ENCODE results near the gene UBE2L3. TPM values are rescaled to one million over a fixed set of nuclear protein-coding genes. Genes with fewer than 3 reads are reported as not detected.
A peak's percentile ranks its signal among the peaks of the same experiment; 100 is the strongest.

Gene UBE2L3
- total and polyA plus RNA-seq, 7 donors: 36.1 to 87.2 (median 50.7) TPM

- Histone ChIP-seq H3K27ac (peak overlapping the region in 1 of 4 donors; percentile 18), H3K4me3 (no peak overlapping the region), H3K9me3 (no peaks in the 10 kb centered on the region), H3K27me3 (no peaks in the 10 kb centered on the region), H3K4me1 (peaks cover 0 to 20% (median 12%) of the 10 kb centered on the region in 4 donors), H3K36me3 (peaks cover 0 to 18% (median 0%) of the 10 kb centered on the region in 4 donors)
- DNase-seq: no peak
- TF ChIP-seq POLR2A (IDR thresholded peaks at IDR 0.05) (no peak), POLR2AphosphoS5 (IDR thresholded peaks at IDR 0.05) (no peak), CTCF (IDR thresholded peaks at IDR 0.05) (no peak), EP300 (IDR thresholded peaks at IDR 0.05) (no peak)
- WGBS, 2 donors: 93 to 94% methylated on average over 23 of the region's 23 CpGs
- intact Hi-C loops (cut with DNase I): no loop called here
Measured at GRCh38 chr22:21622919-21623647, 55.6 kb downstream of the UBE2L3 start.

GRCh38 chr22:21623648-21623970 is 56.1 kb downstream of the UBE2L3 start:
- H3K27ac ChIP-seq: peak overlapping the region in 1 of 4 donors; percentile 18
- H3K9me3 ChIP-seq: no peaks in the 10 kb centered on the region
- TF ChIP-seq EP300 (IDR thresholded peaks at IDR 0.05) (no peak), POLR2AphosphoS5 (IDR thresholded peaks at IDR 0.05) (no peak), CTCF (IDR thresholded peaks at IDR 0.05) (no peak), POLR2A (IDR thresholded peaks at IDR 0.05) (no peak)
- no peaks in the 10 kb centered on the region for H3K27me3 ChIP-seq
- H3K4me3 ChIP-seq: no peak overlapping the region
- peaks cover 0 to 21% (median 15%) of the 10 kb centered on the region in 4 donors for H3K4me1 ChIP-seq
- intact Hi-C loops (cut with DNase I): no loop called here
- 90 to 92% methylated on average over 7 of the region's 7 CpGs for WGBS, 2 donors
- peaks cover 0 to 22% (median 0%) of the 10 kb centered on the region in 4 donors for H3K36me3 ChIP-seq
- DNase-seq: no peak

GRCh38 chr22:21624120-21624879 is 56.8 kb downstream of the UBE2L3 start:
- Histone ChIP-seq H3K4me1 (peaks cover 0 to 28% (median 21%) of the 10 kb centered on the region in 4 donors), H3K27ac (peak overlapping the region in 1 of 4 donors; percentile 18), H3K4me3 (no peak overlapping the region), H3K27me3 (no peaks in the 10 kb centered on the region), H3K9me3 (no peaks in the 10 kb centered on the region), H3K36me3 (peaks cover 0 to 22% (median 0%) of the 10 kb centered on the region in 4 donors)
- 64 to 78% methylated on average over 8 of the region's 8 CpGs for whole genome bisulfite sequencing, 2 donors
- no peak for TF ChIP-seq EP300 (IDR thresholded peaks at IDR 0.05)
- TF ChIP-seq POLR2AphosphoS5 (IDR thresholded peaks at IDR 0.05): no peak
- TF ChIP-seq POLR2A (IDR thresholded peaks at IDR 0.05): no peak
- no peak for TF ChIP-seq CTCF (IDR thresholded peaks at IDR 0.05)
- DNase-seq: no peak
- intact Hi-C loops (cut with DNase I): no loop called here

GRCh38 chr22:21624880-21625791 is 57.6 kb downstream of the UBE2L3 start:
- Histone ChIP-seq H3K27me3 (no peaks in the 10 kb centered on the region), H3K36me3 (peaks cover 0 to 22% (median 0%) of the 10 kb centered on the region in 4 donors), H3K27ac (no peak overlapping the region), H3K4me1 (peaks cover 0 to 35% (median 25%) of the 10 kb centered on the region in 4 donors), H3K4me3 (no peak overlapping the region), H3K9me3 (no peaks in the 10 kb centered on the region)
- intact Hi-C loops (cut with DNase I): loop anchor here (5.0 kb wide), 1 partner anchor 43 kb away; no protein-coding TSS in a partner anchor
- no peak for DNase-seq
- TF ChIP-seq CTCF (IDR thresholded peaks at IDR 0.05) (no peak), EP300 (IDR thresholded peaks at IDR 0.05) (no peak), POLR2AphosphoS5 (IDR thresholded peaks at IDR 0.05) (no peak), POLR2A (IDR thresholded peaks at IDR 0.05) (no peak)
- 86% methylated on average over 12 of the region's 12 CpGs for WGBS, 2 donors

Measured in sigmoid colon (tissue), 7 donors.